ENCODE data around the gene DMRTA2.

DNA sequence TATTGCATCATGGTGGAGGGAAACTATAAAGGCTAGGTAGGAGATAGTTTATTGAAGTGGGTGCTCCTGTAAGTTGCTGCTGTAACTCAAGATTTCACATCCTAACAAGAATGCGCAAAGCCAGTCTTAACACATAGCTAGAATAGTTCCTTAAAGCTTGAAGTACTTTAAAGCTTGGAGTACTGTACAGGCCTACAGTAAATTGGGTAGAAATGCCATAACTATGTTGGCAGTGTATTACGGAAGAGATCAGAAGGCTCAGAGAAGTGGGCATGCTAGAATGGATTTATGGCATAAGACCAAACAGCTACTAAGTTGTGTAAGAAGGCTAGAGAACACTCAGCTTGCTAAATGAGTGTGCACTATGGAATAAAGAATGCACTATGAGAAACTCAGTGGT lies 44.5 kb downstream of the DMRTA2 start:
- TF ChIP-seq, protein P1, sequence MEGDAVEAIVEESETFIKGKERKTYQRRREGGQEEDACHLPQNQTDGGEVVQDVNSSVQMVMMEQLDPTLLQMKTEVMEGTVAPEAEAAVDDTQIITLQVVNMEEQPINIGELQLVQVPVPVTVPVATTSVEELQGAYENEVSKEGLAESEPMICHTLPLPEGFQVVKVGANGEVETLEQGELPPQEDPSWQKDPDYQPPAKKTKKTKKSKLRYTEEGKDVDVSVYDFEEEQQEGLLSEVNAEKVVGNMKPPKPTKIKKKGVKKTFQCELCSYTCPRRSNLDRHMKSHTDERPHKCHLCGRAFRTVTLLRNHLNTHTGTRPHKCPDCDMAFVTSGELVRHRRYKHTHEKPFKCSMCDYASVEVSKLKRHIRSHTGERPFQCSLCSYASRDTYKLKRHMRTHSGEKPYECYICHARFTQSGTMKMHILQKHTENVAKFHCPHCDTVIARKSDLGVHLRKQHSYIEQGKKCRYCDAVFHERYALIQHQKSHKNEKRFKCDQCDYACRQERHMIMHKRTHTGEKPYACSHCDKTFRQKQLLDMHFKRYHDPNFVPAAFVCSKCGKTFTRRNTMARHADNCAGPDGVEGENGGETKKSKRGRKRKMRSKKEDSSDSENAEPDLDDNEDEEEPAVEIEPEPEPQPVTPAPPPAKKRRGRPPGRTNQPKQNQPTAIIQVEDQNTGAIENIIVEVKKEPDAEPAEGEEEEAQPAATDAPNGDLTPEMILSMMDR (IDR thresholded peaks at IDR 0.05) = no peak
- TF ChIP-seq POLR2A (IDR thresholded peaks at IDR 0.05) = no peak
